B cell (primary cell): ENCODE measurements around the gene TMEM163. TPM values are rescaled to one million over a fixed set of nuclear protein-coding genes. Genes with fewer than 3 reads are reported as not detected.
A peak's percentile ranks its signal among the peaks of the same experiment; 100 is the strongest.

Experiments
- ATAC-seq: fragments of 200-7000 bp; cut with Tn5 transposase; one replicate; pipeline ENCODE4 v1.10.0; 2021; ENCODE audit warnings: low read depth, mild to moderate bottlenecking, moderate number of reproducible peaks, moderate library complexity
- CTCF ChIA-PET: fragments of 350-600 bp; sonication (Branson Sonifier 250); formaldehyde crosslinking; loops from one replicate; lab custom pipeline; 2021; ENCODE audit warnings: antibody characterized with exemption, inconsistent platforms; lab: Charles Lee
- POLR2A ChIA-PET: fragments of 350-600 bp; sonication (Branson Sonifier 250); formaldehyde crosslinking; loops from one replicate; lab custom pipeline; 2021; ENCODE audit warnings: antibody characterized with exemption; lab: Charles Lee
- DNase-seq: peaks from one replicate; pipeline ENCODE4 v3.0.0; 2013
- H2AFZ ChIP-seq: 2 replicates; pipeline ENCODE4 v1.6.1; 2012; ENCODE audit warnings: mild to moderate bottlenecking, low read depth, low read length; ENCODE audit not compliant: insufficient read depth, poor library complexity, severe bottlenecking
- H3K27ac ChIP-seq, 2 donors: 1 replicate in 1 of 2; 2 replicates in 1 of 2; pipeline ENCODE4 v1.5.1; 2012 to 2013; ENCODE audit warnings: low read length in 2 of 2, mild to moderate bottlenecking in 2 of 2, moderate library complexity in 1 of 2
- H3K27me3 ChIP-seq, 4 experiments: fragments of 200-600 bp in 1 of 4; sonication (generic) in 1 of 4; replicated peaks in 1 of 4; 1 replicate in 2 of 4; 2 replicates in 2 of 4; pipeline versions ENCODE4 v1.6.1 to v1.7.0; 2013 to 2016; ENCODE audit warnings: low read length in 3 of 4, mild to moderate bottlenecking in 2 of 4, mixed read lengths in 1 of 4, moderate library complexity in 1 of 4; ENCODE audit not compliant: insufficient read depth in 4 of 4, control insufficient read depth in 3 of 4; ENCODE audit errors: control extremely low read depth in 1 of 4
- H3K36me3 ChIP-seq, 2 experiments: replicated peaks in 1 of 2; 1 replicate in 1 of 2; 2 replicates in 1 of 2; pipeline versions ENCODE4 v1.6.1 to v1.7.1; 2013; ENCODE audit warnings: low read length in 1 of 2; ENCODE audit not compliant: insufficient read depth in 2 of 2, control insufficient read depth in 1 of 2; ENCODE audit errors: control extremely low read depth in 1 of 2, extremely low read depth in 1 of 2
- H3K4me1 ChIP-seq, 2 donors: fragments of 200-600 bp in 1 of 2; sonication (generic) in 1 of 2; 1 replicate in 1 of 2; 2 replicates in 1 of 2; pipeline versions ENCODE4 v1.5.1 to v1.6.1; 2013 to 2017; ENCODE audit warnings: low read length in 2 of 2; ENCODE audit not compliant: control insufficient read depth in 2 of 2, insufficient read depth in 2 of 2
- H3K4me2 ChIP-seq: replicated peaks from 2 replicates; pipeline ENCODE3; 2012; ENCODE audit warnings: mild to moderate bottlenecking, low read depth, low read length; ENCODE audit not compliant: poor library complexity, severe bottlenecking
- H3K4me3 ChIP-seq, 5 experiments: fragments of 200-600 bp in 1 of 5; sonication (generic) in 1 of 5; 1 replicate in 3 of 5; 2 replicates in 2 of 5; pipeline versions ENCODE4 v1.5.1 to v1.7.0; 2011 to 2016; ENCODE audit warnings: low read length in 4 of 5, mild to moderate bottlenecking in 4 of 5, low read depth in 2 of 5, control low read depth in 1 of 5, moderate library complexity in 1 of 5; ENCODE audit not compliant: insufficient read depth in 1 of 5; ENCODE audit errors: control extremely low read depth in 1 of 5, extremely low read depth in 1 of 5
- H3K79me2 ChIP-seq: fragments of 200-600 bp; sonication (generic); one replicate; pipeline ENCODE4 v1.6.0; 2016; ENCODE audit warnings: low read length; ENCODE audit not compliant: control insufficient read depth, insufficient read depth
- H3K9ac ChIP-seq: fragments of 200-600 bp; sonication (generic); 2 replicates; pipeline ENCODE4 v1.6.1; 2017; ENCODE audit warnings: mild to moderate bottlenecking, low read length, moderate library complexity
- H3K9me3 ChIP-seq, 3 donors: one replicate each; pipeline versions ENCODE4 v1.6.1 to v1.7.1; 2013; ENCODE audit warnings: low read length in 2 of 3; ENCODE audit not compliant: control insufficient read depth in 2 of 3, insufficient read depth in 1 of 3; ENCODE audit errors: control extremely low read depth in 1 of 3
- H4K20me1 ChIP-seq: 2 replicates; pipeline ENCODE4 v1.6.0; 2012; ENCODE audit warnings: mild to moderate bottlenecking, low read length; ENCODE audit not compliant: insufficient read depth, control insufficient read depth, poor library complexity, severe bottlenecking
- H3K27ac Mint-ChIP-seq: one replicate; pipeline ENCODE4 v1.8.0; 2021; ENCODE audit warnings: mixed read lengths
- H3K27me3 Mint-ChIP-seq: one replicate; pipeline ENCODE4 v1.8.0; 2021; ENCODE audit warnings: mixed read lengths
- H3K4me1 Mint-ChIP-seq: one replicate; pipeline ENCODE4 v1.8.0; 2021; ENCODE audit warnings: mixed read lengths
- H3K4me3 Mint-ChIP-seq: one replicate; pipeline ENCODE4 v1.8.0; 2021; ENCODE audit warnings: mixed read lengths
- H3K9me3 Mint-ChIP-seq: one replicate; pipeline ENCODE4 v1.8.0; 2022; ENCODE audit warnings: mixed read lengths; ENCODE audit not compliant: insufficient read depth
- EZH2 ChIP-seq: IDR thresholded peaks from 2 replicates; pipeline ENCODE4 v1.6.1; 2012; ENCODE audit warnings: borderline replicate concordance, low read depth, mild to moderate bottlenecking, moderate library complexity, low read length; ENCODE audit not compliant: insufficient read depth, poor library complexity, severe bottlenecking
- WGBS: methylation state at CpG from one replicate; pipeline ENCODE4 v1.1.5; 2013; ENCODE audit warnings: missing lambda C conversion rate; ENCODE audit not compliant: insufficient coverage; 5-methylcytosine and 5-hydroxymethylcytosine counted together
- intact Hi-C: fragments of 100-400 bp; cut with micrococcal nuclease; formaldehyde crosslinking; loops from one replicate; pipeline ENCODE4 v1.10.0; 2022
- polyA plus RNA-seq: library from polyadenylated mRNA; depleted of rRNA; stranded (reverse); fragments of >200 nt; gene quantifications from 2 replicates; pipeline ENCODE4 v1.2.3, GENCODE V29; 2012
- total RNA-seq, 2 donors: library from RNA; stranded (reverse); fragments of 120-200 nt in 1 of 2; gene quantifications; 1 replicate in 1 of 2; 2 replicates in 1 of 2; pipeline versions ENCODE4 v1.2.3 to v1.2.4, GENCODE V29; 2013 to 2022
- TF ChIP-seq, protein P1 (sequence below): fragments of 200-600 bp; IDR thresholded peaks from one replicate; pipeline ENCODE4 v1.8.0; 2022; ENCODE audit warnings: antibody characterized with exemption, mild to moderate bottlenecking

Gene TMEM163
- total and polyA plus RNA-seq, 2 donors (not counting 1 experiment from before 2014, with no cell fraction given) = 2.6 to 5.6 TPM

DNA sequence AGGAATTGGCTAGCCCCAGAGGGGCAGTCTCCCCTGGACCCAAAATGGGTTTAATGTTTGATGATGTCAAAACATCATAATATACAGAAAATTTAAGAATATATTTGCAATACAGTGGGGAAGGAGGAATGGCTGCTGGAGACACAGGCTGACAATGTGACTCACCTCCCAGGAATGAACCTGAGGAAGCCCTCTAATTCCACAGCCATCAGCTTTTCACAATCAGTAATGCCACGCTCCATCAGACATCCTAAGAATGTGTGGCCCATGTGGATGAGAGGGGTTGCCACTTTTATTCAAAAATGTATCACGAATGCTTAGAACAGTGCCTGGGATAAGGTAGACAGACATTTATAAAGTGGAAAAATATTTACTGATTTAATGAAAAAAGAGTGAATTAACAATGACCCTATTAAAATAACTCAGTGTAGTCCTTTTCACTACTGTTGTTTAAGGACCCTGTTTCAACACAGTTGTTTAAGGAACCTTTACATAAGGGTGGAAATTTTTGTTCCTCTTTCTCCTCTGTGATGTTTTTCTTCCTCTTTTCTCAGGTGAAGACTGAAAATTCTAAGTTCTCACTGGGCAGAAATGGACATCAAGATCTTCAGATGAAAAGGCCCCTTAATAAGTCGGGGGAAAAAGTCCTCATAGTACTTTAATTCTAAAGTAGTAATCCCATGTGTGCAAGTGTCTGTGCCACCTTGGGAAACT, 17.5 kb upstream of the TMEM163 start:
- Mint-ChIP-seq H3K4me3 (peak overlapping the region; percentile 62), H3K4me1 (peaks cover 70% of the 10 kb centered on the region), H3K27ac (peak overlapping the region; percentile 93), H3K9me3 (peaks cover 2% of the 10 kb centered on the region), H3K27me3 (no peaks in the 10 kb centered on the region)
- Histone ChIP-seq H3K4me2 (peak overlapping the region; percentile 69), H4K20me1 (no peaks in the 10 kb centered on the region), H3K4me3 (peak overlapping the region in 1 of 5 experiments; percentile 38), H3K36me3 (no peaks in the 10 kb centered on the region), H3K27me3 (no peaks in the 10 kb centered on the region), H3K27ac (peak overlapping the region; percentile 62 to 90), H2AFZ (no peak overlapping the region), H3K79me2 (no peaks in the 10 kb centered on the region), H3K4me1 (peaks cover 60 to 68% of the 10 kb centered on the region in 2 donors), H3K9me3 (no peaks in the 10 kb centered on the region), H3K9ac (peak overlapping the region; percentile 32)
- ChIA-PET POLR2A (no interaction called here), CTCF (interaction anchor here (0.8 to 1.1 kb wide), 2 partner anchors 18 to 21 kb away, joined by 3 to 4 read pairs; partner anchors contain the start of gene TMEM163)
- DNase-seq = peak; percentile 72
- intact Hi-C loops = loop anchor here (10.0 kb wide), 2 partner anchors 318 to 612 kb away; partner anchors contain the start of gene RAB3GAP1
- no peak for ATAC-seq
- TF ChIP-seq EZH2 = no peak
- TF ChIP-seq, protein P1, sequence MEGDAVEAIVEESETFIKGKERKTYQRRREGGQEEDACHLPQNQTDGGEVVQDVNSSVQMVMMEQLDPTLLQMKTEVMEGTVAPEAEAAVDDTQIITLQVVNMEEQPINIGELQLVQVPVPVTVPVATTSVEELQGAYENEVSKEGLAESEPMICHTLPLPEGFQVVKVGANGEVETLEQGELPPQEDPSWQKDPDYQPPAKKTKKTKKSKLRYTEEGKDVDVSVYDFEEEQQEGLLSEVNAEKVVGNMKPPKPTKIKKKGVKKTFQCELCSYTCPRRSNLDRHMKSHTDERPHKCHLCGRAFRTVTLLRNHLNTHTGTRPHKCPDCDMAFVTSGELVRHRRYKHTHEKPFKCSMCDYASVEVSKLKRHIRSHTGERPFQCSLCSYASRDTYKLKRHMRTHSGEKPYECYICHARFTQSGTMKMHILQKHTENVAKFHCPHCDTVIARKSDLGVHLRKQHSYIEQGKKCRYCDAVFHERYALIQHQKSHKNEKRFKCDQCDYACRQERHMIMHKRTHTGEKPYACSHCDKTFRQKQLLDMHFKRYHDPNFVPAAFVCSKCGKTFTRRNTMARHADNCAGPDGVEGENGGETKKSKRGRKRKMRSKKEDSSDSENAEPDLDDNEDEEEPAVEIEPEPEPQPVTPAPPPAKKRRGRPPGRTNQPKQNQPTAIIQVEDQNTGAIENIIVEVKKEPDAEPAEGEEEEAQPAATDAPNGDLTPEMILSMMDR = no peak
- no CpG with 5 or more reads among the region's 3 CpGs for WGBS

DNA sequence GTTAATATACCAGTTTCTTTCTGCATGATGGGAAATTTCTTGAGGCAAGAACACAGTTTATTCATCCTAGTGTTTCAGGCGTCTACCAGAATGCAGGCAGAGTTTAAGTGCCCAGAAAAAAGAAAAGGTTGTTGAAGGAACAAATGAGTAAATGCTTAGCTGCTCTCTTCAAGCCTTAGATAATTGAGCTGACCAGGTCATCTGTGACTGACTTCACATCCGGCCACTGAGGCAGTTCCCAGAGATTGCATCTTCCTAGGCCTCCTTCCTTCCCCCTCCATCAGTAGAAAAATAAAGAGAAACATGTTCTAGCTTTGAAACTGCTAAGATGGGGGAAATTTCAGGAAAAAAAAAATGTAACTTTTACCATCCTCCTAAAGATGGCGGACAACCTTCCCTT, 9.4 kb upstream of the TMEM163 start:
- H3K4me3 Mint-ChIP-seq = no peak overlapping the region
- H4K20me1 ChIP-seq = no peaks in the 10 kb centered on the region
- TF ChIP-seq EZH2 = no peak
- TF ChIP-seq, protein P1 = no peak
- peaks cover 0 to 4% of the 10 kb centered on the region in 2 donors for H3K4me1 ChIP-seq
- H3K4me3 ChIP-seq = no peak overlapping the region
- no CpG with 5 or more reads among the region's 3 CpGs for WGBS
- intact Hi-C loops = no loop called here
- ChIA-PET CTCF (no interaction called here), POLR2A (no interaction called here)
- H3K27me3 Mint-ChIP-seq = no peaks in the 10 kb centered on the region
- H3K36me3 ChIP-seq = no peaks in the 10 kb centered on the region
- peaks cover 0 to 4% (median 0%) of the 10 kb centered on the region in 4 experiments for H3K27me3 ChIP-seq
- H3K27ac ChIP-seq = no peak overlapping the region
- no peaks in the 10 kb centered on the region for H3K4me1 Mint-ChIP-seq
- H3K79me2 ChIP-seq = no peaks in the 10 kb centered on the region
- H3K9me3 Mint-ChIP-seq = no peaks in the 10 kb centered on the region
- no peaks in the 10 kb centered on the region for H3K9me3 ChIP-seq
- H2AFZ ChIP-seq = no peak overlapping the region
- no peak overlapping the region for H3K4me2 ChIP-seq
- no peak overlapping the region for H3K27ac Mint-ChIP-seq
- ATAC-seq (no peak), DNase-seq (no peak)
- no peak overlapping the region for H3K9ac ChIP-seq
